BE2C (cell line): Measurements from ENCODE around the gene PALMD.

Experiments used
- DNase-seq: peaks from one replicate; pipeline ENCODE4 v3.0.0-alpha.2; 2020
- H3K27me3 ChIP-seq: fragments of 250-450 bp; sonication (Bioruptor Pico); 2 replicates; pipeline ENCODE4 v1.5.1; 2020; ENCODE audit warnings: mild to moderate bottlenecking
- H3K36me3 ChIP-seq: fragments of 250-450 bp; sonication (Bioruptor Pico); 2 replicates; pipeline ENCODE4 v1.5.1; 2020; ENCODE audit warnings: mild to moderate bottlenecking
- H3K4me1 ChIP-seq: fragments of 250-450 bp; sonication (Bioruptor Pico); 2 replicates; pipeline ENCODE4 v1.5.1; 2020
- H3K4me3 ChIP-seq: 2 replicates; pipeline ENCODE4 v1.5.1; 2011; ENCODE audit warnings: low read depth, low read length
- H3K9me3 ChIP-seq: fragments of 250-450 bp; sonication (Bioruptor Pico); 2 replicates; pipeline ENCODE4 v1.5.1; 2020
- CTCF ChIP-seq: IDR thresholded peaks from 2 replicates; pipeline ENCODE4 v1.5.1; 2012; ENCODE audit warnings: mild to moderate bottlenecking, low read depth, low read length

PALMD gene

DNA sequence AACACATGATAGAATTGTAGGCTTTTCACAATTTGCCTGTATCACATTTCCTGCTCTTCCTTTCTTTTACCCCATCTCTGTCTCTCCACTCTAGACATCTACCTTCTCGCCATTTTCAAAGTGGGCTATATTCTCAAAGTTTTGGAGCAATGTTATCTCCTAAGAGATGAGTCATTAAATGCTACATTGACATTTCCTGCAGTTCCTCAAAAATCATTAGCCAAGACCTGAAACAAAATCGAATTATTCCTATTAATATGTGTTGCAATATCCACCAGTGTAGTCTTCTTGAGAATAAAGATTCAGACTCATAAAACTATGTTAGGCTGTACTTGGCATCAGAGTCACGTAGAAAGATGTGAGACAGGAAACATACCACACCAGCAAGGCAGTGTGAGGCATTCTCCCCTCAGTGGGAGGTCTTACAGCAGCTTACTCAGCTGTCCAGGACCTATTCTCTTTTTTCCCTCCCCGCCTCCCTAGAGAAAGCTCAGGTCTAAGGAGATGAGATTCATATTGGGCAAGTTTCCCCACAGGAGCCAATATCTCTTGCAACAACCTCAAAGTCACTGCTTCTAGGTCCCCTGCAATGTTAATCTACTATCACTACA lies 81.8 kb downstream of the PALMD start:
- H3K36me3 ChIP-seq, result no peaks in the 10 kb centered on the region
- no peaks in the 10 kb centered on the region for H3K9me3 ChIP-seq
- H3K4me1 ChIP-seq, result peaks cover 18% of the 10 kb centered on the region
- no peaks in the 10 kb centered on the region for H3K27me3 ChIP-seq
- no peak for DNase-seq
- no peak overlapping the region for H3K4me3 ChIP-seq
- TF ChIP-seq CTCF, result no peak

GRCh38 chr1:99728494-99729235 lies 82.8 kb downstream of the PALMD start:
- peak; percentile 72 for TF ChIP-seq CTCF
- DNase-seq, result peak; percentile 56
- Histone ChIP-seq H3K9me3 (no peaks in the 10 kb centered on the region), H3K36me3 (no peaks in the 10 kb centered on the region), H3K27me3 (no peaks in the 10 kb centered on the region), H3K4me1 (peaks cover 18% of the 10 kb centered on the region), H3K4me3 (no peak overlapping the region)

DNA sequence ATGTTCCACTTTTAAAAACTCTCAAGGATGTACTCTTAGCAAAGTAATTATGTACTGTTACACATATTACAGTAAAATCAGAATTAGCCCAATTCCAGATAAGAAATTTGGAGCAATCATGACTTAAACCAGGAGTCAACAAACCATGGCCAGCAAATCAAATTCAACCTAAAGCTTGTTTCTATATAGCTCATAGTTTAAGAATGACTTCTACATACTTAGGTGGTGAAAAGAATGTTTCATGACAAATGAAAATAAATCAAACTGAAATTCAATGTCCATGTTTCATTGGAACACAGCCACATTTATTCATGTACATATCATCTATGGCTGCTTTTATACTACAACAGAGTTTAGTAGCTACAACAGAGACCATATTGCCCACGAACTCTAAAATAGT lies 85.5 kb downstream of the PALMD start:
- DNase-seq, result no peak
- Histone ChIP-seq H3K9me3 (no peaks in the 10 kb centered on the region), H3K27me3 (no peaks in the 10 kb centered on the region), H3K36me3 (no peaks in the 10 kb centered on the region), H3K4me3 (no peak overlapping the region), H3K4me1 (peaks cover 18% of the 10 kb centered on the region)
- no peak for TF ChIP-seq CTCF

DNA sequence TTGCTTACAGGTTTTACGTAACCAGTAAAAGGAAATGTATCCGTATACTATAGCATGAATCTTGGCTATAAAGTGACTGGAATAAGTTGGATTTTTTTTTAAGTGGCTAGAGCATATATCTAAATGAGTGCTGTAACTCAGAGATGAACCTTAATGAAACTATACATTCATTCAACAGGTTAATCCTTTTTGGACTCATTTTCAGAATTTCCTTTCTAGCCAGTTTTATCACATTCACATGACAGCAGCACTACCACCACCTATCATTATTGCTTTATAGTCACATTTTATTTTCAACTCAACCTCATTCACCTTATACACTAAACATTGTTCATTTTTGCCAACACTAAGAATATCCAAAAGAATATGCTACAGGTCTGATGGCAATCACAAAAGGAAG lies 89.9 kb downstream of the PALMD start:
- Histone ChIP-seq H3K36me3 (no peaks in the 10 kb centered on the region), H3K27me3 (no peaks in the 10 kb centered on the region), H3K4me3 (no peak overlapping the region), H3K9me3 (no peaks in the 10 kb centered on the region), H3K4me1 (no peaks in the 10 kb centered on the region; the same call in 1 of the 2 replicates)
- no peak for DNase-seq
- TF ChIP-seq CTCF, result no peak

DNA sequence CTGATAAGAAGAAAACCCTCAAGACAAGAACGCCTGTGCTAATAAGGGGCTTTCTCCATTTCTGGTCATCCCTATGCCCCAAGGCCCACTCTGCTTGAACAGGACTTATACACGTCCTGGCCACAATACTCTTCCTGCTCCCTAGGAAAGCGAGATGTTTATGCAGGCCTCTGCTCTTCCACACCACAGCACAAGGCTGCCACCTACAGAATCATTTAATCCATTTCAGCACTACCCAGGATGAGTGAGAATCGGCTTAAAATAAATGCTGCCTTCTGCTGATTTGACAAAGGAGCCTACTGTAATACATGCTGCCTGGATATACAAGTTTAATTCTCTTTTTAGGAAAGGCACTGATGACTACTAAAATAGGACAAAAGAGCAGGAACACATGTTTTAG lies 91.1 kb downstream of the PALMD start:
- Histone ChIP-seq H3K27me3 (no peaks in the 10 kb centered on the region), H3K4me1 (no peaks in the 10 kb centered on the region; the same call in 1 of the 2 replicates), H3K4me3 (no peak overlapping the region), H3K36me3 (no peaks in the 10 kb centered on the region), H3K9me3 (no peaks in the 10 kb centered on the region)
- peak; percentile 79 for TF ChIP-seq CTCF
- DNase-seq, result peak; percentile 64

- DNase-seq, result no peak
- TF ChIP-seq CTCF, result no peak
- Histone ChIP-seq H3K27me3 (no peaks in the 10 kb centered on the region), H3K36me3 (no peaks in the 10 kb centered on the region), H3K9me3 (no peaks in the 10 kb centered on the region), H3K4me3 (no peak overlapping the region), H3K4me1 (no peaks in the 10 kb centered on the region; the same call in 1 of the 2 replicates)
Measured at GRCh38 chr1:99738858-99739465, 93.0 kb downstream of the PALMD start.
